HG03571 (cell line): ENCODE measurements around the gene ZNF888.
"Not testable (repeated sequence)": the region's sequence is repeated elsewhere in the genome, so short reads cannot be mapped to it uniquely, and the experiment has no call there.

Experiments used
- ATAC-seq: cut with Tn5 transposase; IDR thresholded peaks from one replicate; pipeline ENCODE4 v1.9.1; 2021; ENCODE audit not compliant: unreplicated experiment

The ZNF888 gene

GRCh38 chr19:52922841-52923777 is at the start of gene ZNF888:
Gene ZNF888 (minus strand): TSS chr19:52923428. CDS start chr19:52917873, 5,555 bp downstream.
- peak; percentile 90 for ATAC-seq

DNA sequence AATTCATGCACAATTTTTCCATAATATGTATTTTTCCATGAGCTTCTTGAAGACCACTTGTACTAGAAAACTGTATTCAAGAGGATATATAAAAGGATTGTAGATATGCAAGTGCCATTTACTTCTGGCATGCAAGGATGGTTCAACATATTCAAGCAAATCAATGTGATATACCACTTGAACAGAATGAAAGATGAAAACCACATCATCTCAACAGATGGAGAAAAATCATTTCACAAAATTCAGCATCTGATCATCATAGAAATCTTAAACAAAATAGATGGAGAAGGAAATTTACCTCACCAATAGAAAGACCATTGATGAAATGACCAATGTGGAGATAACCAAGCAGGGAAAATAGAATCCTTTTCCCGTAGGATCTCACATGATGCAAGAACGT is 44.5 kb upstream of the ZNF888 start:
- ATAC-seq, result no peak

- peak; percentile 19 for ATAC-seq
Measured at GRCh38 chr19:52963247-52963618, 40.0 kb upstream of the ZNF888 start.

GRCh38 chr19:52962394-52963246 is 39.4 kb upstream of the ZNF888 start, which contains the start of gene ZNF816:
Gene ZNF816 (minus strand): TSS chr19:52962881. CDS start chr19:52956089, 6,792 bp downstream.
- ATAC-seq, result peak; percentile 95

DNA sequence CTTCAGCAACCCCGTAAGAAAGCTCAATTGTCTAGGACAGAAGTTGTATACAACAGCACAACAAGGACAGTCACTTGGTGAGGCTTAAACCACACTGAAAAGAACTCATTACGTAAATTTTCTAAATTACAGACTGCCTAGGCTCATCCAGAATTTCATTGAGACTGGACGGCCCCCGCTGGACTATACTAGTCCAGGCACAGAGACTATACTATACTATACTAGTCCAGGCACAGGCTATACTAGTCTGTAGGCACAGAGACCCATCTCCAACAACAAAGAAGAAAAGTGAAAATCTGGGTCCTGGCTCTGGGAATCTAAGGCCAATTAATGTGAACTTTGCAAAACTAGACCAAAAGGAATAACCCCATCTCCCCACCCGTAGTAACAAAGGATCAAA is 38.8 kb upstream of the ZNF888 start:
- no peak for ATAC-seq

- no peak for ATAC-seq
Measured at GRCh38 chr19:52959613-52960295, 36.5 kb upstream of the ZNF888 start.

GRCh38 chr19:52957591-52957990 is 34.4 kb upstream of the ZNF888 start:
- ATAC-seq, result no peak

DNA sequence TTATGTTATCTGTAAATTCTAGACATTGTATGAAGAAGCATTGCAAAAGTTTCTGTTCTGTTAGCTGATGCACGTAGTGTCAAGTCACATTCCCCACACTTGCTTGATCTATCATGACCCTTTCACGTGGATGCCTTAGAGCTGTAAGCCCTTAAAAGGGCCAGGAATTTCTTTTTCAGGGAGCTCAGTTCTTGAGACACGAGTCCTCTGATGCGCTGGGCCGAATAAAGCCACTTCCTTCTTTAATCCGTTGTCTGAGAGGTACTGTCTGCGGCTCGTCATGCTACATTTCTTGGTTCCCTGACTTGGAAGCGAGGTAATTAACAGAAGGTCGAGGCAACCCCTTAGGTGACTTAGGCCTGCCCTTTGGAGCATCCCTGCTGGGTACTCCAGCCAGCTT is 33.7 kb upstream of the ZNF888 start:
- no peak for ATAC-seq

- ATAC-seq, result no peak
Measured at GRCh38 chr19:52949422-52949821, 26.2 kb upstream of the ZNF888 start.

GRCh38 chr19:52948025-52948770 is 25.0 kb upstream of the ZNF888 start:
- no peak for ATAC-seq

DNA sequence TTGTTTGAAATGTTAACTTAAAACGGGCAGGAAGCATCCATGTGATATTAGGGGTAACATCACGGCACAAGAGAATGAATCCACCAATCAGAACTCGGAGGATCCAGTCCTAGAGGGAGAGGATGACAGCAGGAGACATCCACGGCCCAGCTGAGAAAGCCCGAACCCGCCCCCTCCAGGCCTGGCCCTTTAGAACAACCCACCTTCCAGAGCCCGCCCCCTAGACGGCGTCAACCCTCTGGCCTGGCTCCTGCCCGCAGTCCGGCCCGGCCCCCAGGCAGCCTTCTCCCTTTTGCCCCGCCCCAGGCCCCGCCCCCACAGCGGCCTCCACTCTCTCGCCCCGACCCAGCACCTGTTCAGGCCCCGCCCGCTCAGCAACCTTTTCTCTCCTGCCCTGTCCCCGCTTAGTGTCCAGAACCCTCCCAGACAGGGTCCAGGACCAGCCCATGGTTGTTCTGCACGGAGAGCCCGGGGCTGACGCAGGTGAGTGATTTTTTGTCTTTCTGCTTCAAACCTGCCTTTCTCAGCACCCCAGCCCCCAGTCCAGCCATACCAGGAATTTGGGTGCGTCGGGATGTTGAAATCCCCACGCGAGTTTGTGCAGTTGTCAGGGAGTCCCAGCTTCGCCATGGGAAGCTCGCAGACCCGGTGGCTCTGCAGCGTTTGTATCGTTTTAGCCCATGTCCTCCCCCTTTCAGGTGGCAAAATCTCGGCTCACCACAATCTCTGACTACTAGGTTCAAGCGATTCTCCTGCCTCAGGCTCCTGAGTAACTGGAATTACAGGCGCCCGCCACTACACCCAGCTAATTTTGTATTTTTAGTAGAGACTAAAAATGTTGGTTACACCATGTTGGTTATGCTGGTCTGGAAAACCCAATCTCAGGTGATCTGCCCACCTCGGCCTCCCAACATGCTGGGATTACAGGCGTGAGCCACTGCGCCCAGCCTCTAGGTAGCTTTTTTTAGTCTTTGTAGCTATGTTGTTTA is 23.4 kb upstream of the ZNF888 start:
- ATAC-seq, result no peak

DNA sequence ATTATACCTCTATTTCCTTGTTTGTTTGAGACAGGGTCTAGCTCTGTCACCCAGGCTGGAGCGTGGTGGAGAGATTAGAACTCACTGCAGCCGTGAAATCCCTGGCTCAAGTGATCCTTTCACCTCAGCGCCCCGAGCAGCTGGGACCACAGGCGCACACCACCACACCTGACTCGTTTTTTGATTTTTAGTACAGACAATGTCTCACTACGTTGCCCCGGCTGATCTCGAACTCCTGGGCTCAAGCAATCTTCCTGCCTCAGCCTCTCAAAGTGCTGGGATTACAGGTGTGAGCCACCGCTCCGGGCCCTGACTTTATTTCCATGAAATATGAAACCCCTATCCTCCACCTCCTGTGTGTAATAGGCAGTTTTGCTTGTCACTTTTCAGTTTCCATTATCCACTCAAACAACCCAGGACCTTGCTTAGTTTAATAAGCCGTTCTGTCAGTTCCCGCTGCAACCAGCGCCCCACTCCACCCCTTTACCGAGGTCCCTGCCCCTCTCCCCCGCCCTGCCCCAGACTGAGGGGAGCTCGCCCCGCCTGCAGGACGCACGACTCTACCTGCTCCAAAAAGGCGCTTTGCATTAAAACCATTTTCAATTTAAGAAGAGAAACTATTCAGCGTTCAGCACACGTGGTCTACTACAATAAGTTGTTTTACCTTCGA is 22.6 kb upstream of the ZNF888 start:
- ATAC-seq, result no peak

DNA sequence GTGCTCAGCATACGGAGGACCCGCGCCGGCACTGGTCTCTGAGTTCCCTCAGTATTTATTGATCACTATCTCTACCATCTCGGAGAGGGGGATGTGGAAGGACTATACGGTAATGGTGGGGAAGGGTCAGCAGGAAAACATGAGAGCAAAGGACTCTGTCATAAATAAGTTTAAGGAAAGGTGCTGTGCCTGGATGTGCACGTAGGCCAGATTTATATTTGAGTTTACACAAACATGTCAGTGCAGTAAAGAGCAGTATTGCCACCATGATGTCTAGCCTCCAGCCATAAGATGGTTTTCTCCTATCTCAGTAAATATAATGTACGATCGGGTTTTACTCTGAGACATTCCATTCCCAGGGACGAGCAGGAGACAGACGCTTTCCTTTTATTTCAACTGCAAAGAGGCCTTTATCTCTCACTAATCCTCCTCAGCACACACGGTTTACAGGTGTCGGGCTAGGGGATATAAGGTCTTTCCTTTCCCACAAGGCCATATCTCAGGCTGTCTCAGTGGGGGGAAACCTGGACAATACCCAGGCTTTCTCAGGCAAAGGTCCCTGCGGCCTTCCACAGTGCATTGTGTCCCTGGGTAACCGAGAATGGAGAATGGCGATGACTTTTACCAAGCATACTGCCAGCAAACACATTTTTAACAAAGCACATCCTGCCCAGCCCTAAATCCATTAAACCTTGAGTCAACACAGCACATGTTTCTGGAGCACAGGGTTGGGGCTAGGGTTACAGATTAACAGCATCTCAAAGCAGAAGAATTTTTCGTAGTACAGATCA is 21.7 kb upstream of the ZNF888 start:
- ATAC-seq, result not testable (repeated sequence)

DNA sequence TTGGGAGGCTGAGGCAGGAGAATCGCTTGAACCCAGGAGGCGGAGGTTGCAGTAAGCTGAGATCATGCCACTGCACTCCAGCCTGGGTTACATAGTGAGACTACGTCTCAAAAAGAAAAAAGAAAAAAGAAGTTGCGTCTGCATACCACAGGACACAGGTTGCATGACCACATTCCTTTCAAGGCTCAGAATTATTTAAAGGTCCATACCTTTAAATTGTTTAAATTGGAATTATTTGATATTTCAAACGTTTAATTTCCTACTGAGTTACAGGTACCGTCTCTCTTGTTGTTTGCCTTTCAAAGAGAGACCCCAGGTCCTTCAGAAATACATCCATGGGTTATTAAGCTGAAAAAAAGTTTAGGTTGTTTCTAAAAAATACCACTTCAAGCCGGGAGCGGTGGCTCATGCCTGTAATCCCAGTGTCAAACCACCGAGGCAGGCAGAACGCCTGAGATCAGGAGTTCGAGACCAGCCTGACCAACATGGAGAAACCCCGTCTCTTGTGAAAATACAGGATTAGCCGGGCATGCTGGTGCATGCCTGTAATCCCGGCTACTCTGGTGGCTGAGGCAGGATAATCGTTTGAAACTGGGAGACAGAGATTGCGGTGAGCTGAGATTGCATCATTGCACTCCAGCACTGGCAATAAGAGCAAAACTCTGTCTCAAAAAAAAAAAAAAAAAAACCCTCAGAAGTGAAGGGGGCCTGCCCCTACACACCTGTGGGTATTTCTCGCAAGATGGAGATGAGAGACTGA is 20.8 kb upstream of the ZNF888 start:
- ATAC-seq, result no peak

- no peak for ATAC-seq
Measured at GRCh38 chr19:52943134-52943883, 20.1 kb upstream of the ZNF888 start.

- peak; percentile 93 for ATAC-seq
Measured at GRCh38 chr19:52942386-52943133, 19.3 kb upstream of the ZNF888 start.
